HL-60 (cell line): ENCODE results near the gene LRP2BP.

Experiments used
- DNase-seq, 2 experiments: peaks; one replicate each; pipeline ENCODE4 v3.0.0-alpha.2; 2010 to 2020; ENCODE audit warnings: low read depth in 1 of 2, low spot score in 1 of 2
- H3K27ac ChIP-seq: fragments of 250-450 bp; sonication (Bioruptor Pico); replicated peaks from 2 replicates; pipeline ENCODE4 v1.5.1; 2020; ENCODE audit warnings: mild to moderate bottlenecking, moderate library complexity
- H3K27me3 ChIP-seq: fragments of 250-450 bp; sonication (Bioruptor Pico); 2 replicates; pipeline ENCODE4 v1.5.1; 2021; ENCODE audit warnings: mild to moderate bottlenecking, moderate library complexity; ENCODE audit not compliant: insufficient read depth, poor library complexity, severe bottlenecking
- H3K4me3 ChIP-seq: replicated peaks from 2 replicates; pipeline ENCODE4 v1.5.1; 2011; ENCODE audit warnings: mild to moderate bottlenecking, control low read depth, low read length; ENCODE audit not compliant: insufficient read depth
- GABPA ChIP-seq: IDR thresholded peaks from 2 replicates; pipeline ENCODE4 v1.6.1; 2012; ENCODE audit warnings: low read depth
- POLR2AphosphoS5 ChIP-seq: IDR thresholded peaks from 2 replicates; pipeline ENCODE4 v1.6.1; 2012; ENCODE audit warnings: low read depth
- SPI1 ChIP-seq: IDR thresholded peaks from 2 replicates; pipeline ENCODE4 v1.6.1; 2012; ENCODE audit warnings: low read depth, mild to moderate bottlenecking, borderline replicate concordance
- TF ChIP-seq, protein P1 (sequence below): IDR thresholded peaks from one replicate; pipeline ENCODE4 v1.5.1; 2011; ENCODE audit warnings: low read length, control low read depth, inconsistent platforms; ENCODE audit not compliant: insufficient read depth
- TF ChIP-seq, protein P2 (sequence below): IDR thresholded peaks from 2 replicates; pipeline ENCODE4 v1.6.1; 2012; ENCODE audit warnings: low read depth; ENCODE audit not compliant: insufficient replicate concordance

The LRP2BP gene

GRCh38 chr4:185339941-185340340, 55.8 kb downstream of the LRP2BP start:
- no peak for DNase-seq
- Histone ChIP-seq H3K4me3 (no peak overlapping the region), H3K27ac (no peak overlapping the region), H3K27me3 (peaks cover 5% of the 10 kb centered on the region)
- no peak for TF ChIP-seq GABPA
- TF ChIP-seq POLR2AphosphoS5, result no peak
- TF ChIP-seq, protein P1, sequence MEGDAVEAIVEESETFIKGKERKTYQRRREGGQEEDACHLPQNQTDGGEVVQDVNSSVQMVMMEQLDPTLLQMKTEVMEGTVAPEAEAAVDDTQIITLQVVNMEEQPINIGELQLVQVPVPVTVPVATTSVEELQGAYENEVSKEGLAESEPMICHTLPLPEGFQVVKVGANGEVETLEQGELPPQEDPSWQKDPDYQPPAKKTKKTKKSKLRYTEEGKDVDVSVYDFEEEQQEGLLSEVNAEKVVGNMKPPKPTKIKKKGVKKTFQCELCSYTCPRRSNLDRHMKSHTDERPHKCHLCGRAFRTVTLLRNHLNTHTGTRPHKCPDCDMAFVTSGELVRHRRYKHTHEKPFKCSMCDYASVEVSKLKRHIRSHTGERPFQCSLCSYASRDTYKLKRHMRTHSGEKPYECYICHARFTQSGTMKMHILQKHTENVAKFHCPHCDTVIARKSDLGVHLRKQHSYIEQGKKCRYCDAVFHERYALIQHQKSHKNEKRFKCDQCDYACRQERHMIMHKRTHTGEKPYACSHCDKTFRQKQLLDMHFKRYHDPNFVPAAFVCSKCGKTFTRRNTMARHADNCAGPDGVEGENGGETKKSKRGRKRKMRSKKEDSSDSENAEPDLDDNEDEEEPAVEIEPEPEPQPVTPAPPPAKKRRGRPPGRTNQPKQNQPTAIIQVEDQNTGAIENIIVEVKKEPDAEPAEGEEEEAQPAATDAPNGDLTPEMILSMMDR, result no peak
- TF ChIP-seq SPI1, result no peak
- TF ChIP-seq, protein P2, sequence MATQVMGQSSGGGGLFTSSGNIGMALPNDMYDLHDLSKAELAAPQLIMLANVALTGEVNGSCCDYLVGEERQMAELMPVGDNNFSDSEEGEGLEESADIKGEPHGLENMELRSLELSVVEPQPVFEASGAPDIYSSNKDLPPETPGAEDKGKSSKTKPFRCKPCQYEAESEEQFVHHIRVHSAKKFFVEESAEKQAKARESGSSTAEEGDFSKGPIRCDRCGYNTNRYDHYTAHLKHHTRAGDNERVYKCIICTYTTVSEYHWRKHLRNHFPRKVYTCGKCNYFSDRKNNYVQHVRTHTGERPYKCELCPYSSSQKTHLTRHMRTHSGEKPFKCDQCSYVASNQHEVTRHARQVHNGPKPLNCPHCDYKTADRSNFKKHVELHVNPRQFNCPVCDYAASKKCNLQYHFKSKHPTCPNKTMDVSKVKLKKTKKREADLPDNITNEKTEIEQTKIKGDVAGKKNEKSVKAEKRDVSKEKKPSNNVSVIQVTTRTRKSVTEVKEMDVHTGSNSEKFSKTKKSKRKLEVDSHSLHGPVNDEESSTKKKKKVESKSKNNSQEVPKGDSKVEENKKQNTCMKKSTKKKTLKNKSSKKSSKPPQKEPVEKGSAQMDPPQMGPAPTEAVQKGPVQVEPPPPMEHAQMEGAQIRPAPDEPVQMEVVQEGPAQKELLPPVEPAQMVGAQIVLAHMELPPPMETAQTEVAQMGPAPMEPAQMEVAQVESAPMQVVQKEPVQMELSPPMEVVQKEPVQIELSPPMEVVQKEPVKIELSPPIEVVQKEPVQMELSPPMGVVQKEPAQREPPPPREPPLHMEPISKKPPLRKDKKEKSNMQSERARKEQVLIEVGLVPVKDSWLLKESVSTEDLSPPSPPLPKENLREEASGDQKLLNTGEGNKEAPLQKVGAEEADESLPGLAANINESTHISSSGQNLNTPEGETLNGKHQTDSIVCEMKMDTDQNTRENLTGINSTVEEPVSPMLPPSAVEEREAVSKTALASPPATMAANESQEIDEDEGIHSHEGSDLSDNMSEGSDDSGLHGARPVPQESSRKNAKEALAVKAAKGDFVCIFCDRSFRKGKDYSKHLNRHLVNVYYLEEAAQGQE, result no peak

- DNase-seq, result no peak
- peaks cover 3% of the 10 kb centered on the region for H3K27me3 ChIP-seq
- TF ChIP-seq, protein P1, result no peak
- TF ChIP-seq GABPA (no peak), SPI1 (no peak), POLR2AphosphoS5 (no peak)
- TF ChIP-seq, protein P2, result no peak
- no peak overlapping the region for H3K27ac ChIP-seq
- no peak overlapping the region for H3K4me3 ChIP-seq
These were observed 60.1 kb downstream of the LRP2BP start for GRCh38 chr4:185335579-185335978.

- Histone ChIP-seq H3K4me3 (no peak overlapping the region), H3K27ac (no peak overlapping the region), H3K27me3 (peaks cover 3% of the 10 kb centered on the region)
- TF ChIP-seq GABPA (no peak), SPI1 (no peak), POLR2AphosphoS5 (no peak)
- TF ChIP-seq, protein P2, result no peak
- TF ChIP-seq, protein P1, result no peak
- DNase-seq, result no peak
These were observed 61.4 kb downstream of the LRP2BP start for GRCh38 chr4:185334326-185334725.
